Upper lobe of left lung (tissue), 4 donors: ENCODE data around the gene PDIA6.

ENCODE experiments used
- CTCF ChIP-seq, 6 experiments: fragments of 450-650 bp in 4 of 6; fragments of 200-600 bp in 2 of 6; sonication (generic) in 2 of 6; IDR thresholded peaks; one replicate each; pipeline ENCODE4 v1.5.1; 2016 to 2019; ENCODE audit warnings: antibody characterized with exemption in 6 of 6
- POLR2A ChIP-seq, 4 donors: fragments of 450-650 bp; IDR thresholded peaks; one replicate each; pipeline ENCODE4 v1.5.1; 2016 to 2017; ENCODE audit warnings: antibody characterized with exemption in 4 of 4, mild to moderate bottlenecking in 2 of 4

DNA sequence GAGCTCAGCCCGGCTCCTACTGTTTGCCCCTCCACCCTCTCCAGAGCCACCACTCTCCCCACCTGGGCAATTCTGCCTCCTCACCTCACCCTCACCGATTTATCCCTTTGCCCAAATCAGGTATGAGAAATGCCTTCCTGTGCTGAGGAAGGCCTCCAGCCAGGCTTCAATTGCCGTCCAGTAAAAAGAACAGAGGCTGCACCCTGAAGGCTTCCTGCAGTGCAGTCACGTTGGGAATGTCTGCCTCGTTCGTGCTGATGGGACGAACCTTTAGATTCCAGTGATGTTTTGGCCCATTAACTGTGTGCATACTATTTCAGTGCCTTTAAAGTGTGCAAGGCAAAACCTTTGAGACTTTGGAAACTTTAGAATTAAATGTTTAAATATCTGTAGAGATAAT is 57.0 kb downstream of the PDIA6 start:
- TF ChIP-seq CTCF (IDR thresholded peaks at IDR 0.05) = no peak
- no peak for TF ChIP-seq POLR2A (IDR thresholded peaks at IDR 0.05)
